Ascending aorta (tissue), 2 donors: Measurements from ENCODE around the gene ADRB2. TPM values are rescaled to one million over a fixed set of nuclear protein-coding genes. Genes with fewer than 3 reads are reported as not detected.

Experiments used
- DNase-seq, 2 donors: peaks; one replicate each; pipeline ENCODE4 v3.0.0-alpha.2; 2019; ENCODE audit warnings: low spot score in 2 of 2
- H3K27ac ChIP-seq, 2 donors: fragments of 200-600 bp; sonication (generic); one replicate each; pipeline ENCODE4 v1.5.1; 2016 to 2017; ENCODE audit warnings: mild to moderate bottlenecking in 1 of 2
- H3K27me3 ChIP-seq: fragments of 200-600 bp; sonication (generic); one replicate; pipeline ENCODE4 v1.5.1; 2017
- H3K36me3 ChIP-seq, 2 donors: fragments of 200-600 bp; sonication (generic); one replicate each; pipeline ENCODE4 v1.5.1; 2016
- H3K4me1 ChIP-seq, 2 donors: fragments of 200-600 bp; sonication (generic); one replicate each; pipeline ENCODE4 v1.5.1; 2016 to 2017; ENCODE audit warnings: mild to moderate bottlenecking in 1 of 2
- H3K4me3 ChIP-seq, 2 donors: fragments of 200-600 bp; sonication (generic); one replicate each; pipeline ENCODE4 v1.5.1; 2016 to 2017; ENCODE audit warnings: mild to moderate bottlenecking in 1 of 2
- H3K9me3 ChIP-seq, 2 donors: fragments of 200-600 bp; sonication (generic); one replicate each; pipeline ENCODE4 v1.5.1; 2016
- CTCF ChIP-seq, 3 experiments: fragments of 200-600 bp in 2 of 3; fragments of 450-650 bp in 1 of 3; sonication (generic) in 2 of 3; IDR thresholded peaks; one replicate each; pipeline ENCODE4 v1.5.1; 2016 to 2019; ENCODE audit warnings: antibody characterized with exemption in 3 of 3, mild to moderate bottlenecking in 1 of 3, moderate library complexity in 1 of 3
- intact Hi-C: fragments of 100-400 bp; cut with DNase I; formaldehyde crosslinking; loops from one replicate; pipeline ENCODE4 v1.15.1; 2023
- total RNA-seq: library from RNA; depleted of rRNA; stranded (reverse); fragments of >200 nt; gene quantifications from one replicate; pipeline ENCODE4 v1.1.0, GENCODE V29; 2016

ADRB2 gene
- total RNA-seq, 1 donor from 2014 or later, result 11.2 TPM

GRCh38 chr5:148837383-148837782 is 11.0 kb downstream of the ADRB2 start:
- intact Hi-C loops, result no loop called here
- H3K27me3 ChIP-seq, result no peaks in the 10 kb centered on the region

GRCh38 chr5:148838357-148838756 is 11.9 kb downstream of the ADRB2 start:
- no peak overlapping the region for H3K4me3 ChIP-seq
- no peak for DNase-seq
- H3K36me3 ChIP-seq, result no peaks in the 10 kb centered on the region
- H3K27me3 ChIP-seq, result no peaks in the 10 kb centered on the region
- intact Hi-C loops, result no loop called here
- no peaks in the 10 kb centered on the region for H3K9me3 ChIP-seq
- TF ChIP-seq CTCF (IDR thresholded peaks at IDR 0.05), result no peak
- no peak overlapping the region for H3K27ac ChIP-seq
- no peaks in the 10 kb centered on the region for H3K4me1 ChIP-seq

More at GRCh38 chr5:148837383-148837782, 11.0 kb downstream of the ADRB2 start:
- Histone ChIP-seq H3K9me3 (no peaks in the 10 kb centered on the region), H3K4me3 (no peak overlapping the region), H3K4me1 (peaks cover 0 to 3% of the 10 kb centered on the region in 2 donors), H3K27ac (no peak overlapping the region), H3K36me3 (no peaks in the 10 kb centered on the region)
- no peak for DNase-seq
- TF ChIP-seq CTCF (IDR thresholded peaks at IDR 0.05), result no peak

GRCh38 chr5:148839960-148840359 is 13.5 kb downstream of the ADRB2 start:
- H3K27ac ChIP-seq, result no peak overlapping the region
- no peak overlapping the region for H3K4me3 ChIP-seq
- no peaks in the 10 kb centered on the region for H3K9me3 ChIP-seq
- intact Hi-C loops, result no loop called here
- no peaks in the 10 kb centered on the region for H3K27me3 ChIP-seq
- no peaks in the 10 kb centered on the region for H3K36me3 ChIP-seq
- no peaks in the 10 kb centered on the region for H3K4me1 ChIP-seq
- no peak for TF ChIP-seq CTCF (IDR thresholded peaks at IDR 0.05)
- no peak for DNase-seq

GRCh38 chr5:148840531-148840930 is 14.1 kb downstream of the ADRB2 start:
- H3K4me1 ChIP-seq, result no peaks in the 10 kb centered on the region
- H3K36me3 ChIP-seq, result no peaks in the 10 kb centered on the region
- intact Hi-C loops, result no loop called here
- no peak for TF ChIP-seq CTCF (IDR thresholded peaks at IDR 0.05)
- H3K27me3 ChIP-seq, result no peaks in the 10 kb centered on the region
- no peak for DNase-seq
- H3K9me3 ChIP-seq, result no peaks in the 10 kb centered on the region
- H3K27ac ChIP-seq, result no peak overlapping the region
- H3K4me3 ChIP-seq, result no peak overlapping the region

- no peak overlapping the region for H3K4me3 ChIP-seq
Observed at GRCh38 chr5:148841519-148841918, 15.1 kb downstream of the ADRB2 start.

More at GRCh38 chr5:148841519-148841918, 15.1 kb downstream of the ADRB2 start:
- intact Hi-C loops, result no loop called here
- Histone ChIP-seq H3K27me3 (no peaks in the 10 kb centered on the region), H3K36me3 (no peaks in the 10 kb centered on the region), H3K27ac (no peak overlapping the region), H3K9me3 (no peaks in the 10 kb centered on the region), H3K4me1 (no peaks in the 10 kb centered on the region)
- no peak for DNase-seq
- TF ChIP-seq CTCF (IDR thresholded peaks at IDR 0.05), result no peak
